HEK293 (cell line): Measurements from ENCODE around the gene GNG3.

Experiments used
- CTCF ChIA-PET: fragments of 350-600 bp; formaldehyde crosslinking; extraction: SDS; loops from one replicate; lab custom pipeline; 2021; ENCODE audit warnings: antibody characterized with exemption; lab: Yijun Ruan, JAX
- POLR2A ChIA-PET: fragments of 300-600 bp; formaldehyde crosslinking; extraction: SDS; loops from one replicate; lab custom pipeline; 2020; ENCODE audit warnings: antibody characterized with exemption, inconsistent platforms; lab: Yijun Ruan, JAX
- H3K27ac ChIP-seq: fragments of 200-500 bp; sonication (Bioruptor generic); 2 replicates; pipeline ENCODE4 v1.5.1; 2014; ENCODE audit warnings: low read depth, low read length, control low read depth, inconsistent platforms; ENCODE audit errors: extremely low read depth
- H3K36me3 ChIP-seq, 2 experiments: fragments of 200-500 bp in 1 of 2; sonication (Bioruptor generic) in 1 of 2; 1 replicate in 1 of 2; 2 replicates in 1 of 2; pipeline ENCODE4 v1.5.1; 2014 to 2017; ENCODE audit warnings: inconsistent platforms in 2 of 2, low read length in 2 of 2; ENCODE audit not compliant: control insufficient read depth in 2 of 2, insufficient read depth in 1 of 2
- H3K4me1 ChIP-seq: fragments of 200-500 bp; sonication (Bioruptor generic); 2 replicates; pipeline ENCODE4 v1.5.1; 2014; ENCODE audit warnings: mild to moderate bottlenecking, low read length, inconsistent platforms; ENCODE audit not compliant: control insufficient read depth, insufficient read depth
- H3K4me3 ChIP-seq: 2 replicates; pipeline ENCODE4 v1.5.1; 2011; ENCODE audit warnings: low read depth, mild to moderate bottlenecking, control low read depth, low read length, moderate library complexity
- H3K9me3 ChIP-seq: fragments of 200-500 bp; sonication (Bioruptor generic); 2 replicates; pipeline ENCODE4 v1.5.1; 2014; ENCODE audit warnings: low read depth, low read length, inconsistent platforms; ENCODE audit not compliant: control insufficient read depth, insufficient read depth
- BCL11A ChIP-seq: fragments of 450-650 bp; formaldehyde crosslinking; IDR thresholded peaks from 2 replicates; pipeline ENCODE4 v1.5.1; 2016; ENCODE audit warnings: low read depth, missing biosample characterization, missing genetic modification characterization
- GLIS1 ChIP-seq: fragments of 450-650 bp; formaldehyde crosslinking; IDR thresholded peaks from 2 replicates; pipeline ENCODE4 v1.5.1; 2016; ENCODE audit warnings: missing biosample characterization, missing genetic modification characterization
- HIC1 ChIP-seq: fragments of 450-650 bp; formaldehyde crosslinking; IDR thresholded peaks from 2 replicates; pipeline ENCODE4 v1.5.1; 2016; ENCODE audit warnings: missing biosample characterization, missing genetic modification characterization
- IKZF3 ChIP-seq: fragments of 450-650 bp; IDR thresholded peaks from 2 replicates; pipeline ENCODE4 v1.5.0; 2018; ENCODE audit warnings: missing biosample characterization, mild to moderate bottlenecking, missing genetic modification characterization, moderate library complexity
- KLF8 ChIP-seq: fragments of 450-650 bp; formaldehyde crosslinking; IDR thresholded peaks from 2 replicates; pipeline ENCODE4 v1.5.1; 2016; ENCODE audit warnings: missing biosample characterization, missing genetic modification characterization
- MYNN ChIP-seq: fragments of 450-650 bp; formaldehyde crosslinking; IDR thresholded peaks from 2 replicates; pipeline ENCODE4 v1.5.1; 2016; ENCODE audit warnings: missing biosample characterization, missing genetic modification characterization, borderline replicate concordance
- ZBTB20 ChIP-seq: fragments of 450-650 bp; formaldehyde crosslinking; IDR thresholded peaks from 2 replicates; pipeline ENCODE4 v1.5.1; 2016; ENCODE audit warnings: missing biosample characterization, missing genetic modification characterization
- ZNF10 ChIP-seq: fragments of 450-650 bp; formaldehyde crosslinking; IDR thresholded peaks from 2 replicates; pipeline ENCODE4 v1.5.1; 2017; ENCODE audit warnings: missing biosample characterization, missing genetic modification characterization
- ZNF146 ChIP-seq: fragments of 450-650 bp; formaldehyde crosslinking; IDR thresholded peaks from 2 replicates; pipeline ENCODE4 v1.5.1; 2016; ENCODE audit warnings: missing biosample characterization, missing genetic modification characterization
- ZNF23 ChIP-seq: fragments of 450-650 bp; formaldehyde crosslinking; IDR thresholded peaks from 2 replicates; pipeline ENCODE4 v1.5.1; 2016; ENCODE audit warnings: missing biosample characterization, missing genetic modification characterization, borderline replicate concordance
- ZNF266 ChIP-seq: fragments of 450-650 bp; formaldehyde crosslinking; IDR thresholded peaks from 2 replicates; pipeline ENCODE4 v1.5.1; 2016; ENCODE audit warnings: missing biosample characterization, missing genetic modification characterization, low read depth
- ZNF473 ChIP-seq: fragments of 450-650 bp; formaldehyde crosslinking; IDR thresholded peaks from 2 replicates; pipeline ENCODE4 v1.5.1; 2017; ENCODE audit warnings: missing biosample characterization, missing genetic modification characterization
- ZNF521 ChIP-seq: fragments of 450-650 bp; formaldehyde crosslinking; IDR thresholded peaks from 2 replicates; pipeline ENCODE4 v1.5.1; 2017; ENCODE audit warnings: missing biosample characterization, mild to moderate bottlenecking, missing genetic modification characterization
- ZNF549 ChIP-seq: fragments of 450-650 bp; IDR thresholded peaks from 2 replicates; pipeline ENCODE4 v1.5.1; 2018; ENCODE audit warnings: missing biosample characterization, missing genetic modification characterization, mild to moderate bottlenecking, inconsistent platforms, moderate library complexity
- ZNF580 ChIP-seq: fragments of 450-650 bp; formaldehyde crosslinking; IDR thresholded peaks from 2 replicates; pipeline ENCODE4 v1.5.1; 2016; ENCODE audit warnings: missing biosample characterization, missing genetic modification characterization
- ZNF585B ChIP-seq: fragments of 450-650 bp; formaldehyde crosslinking; IDR thresholded peaks from 2 replicates; pipeline ENCODE4 v1.5.1; 2016; ENCODE audit warnings: missing biosample characterization, missing genetic modification characterization
- ZNF623 ChIP-seq: fragments of 450-650 bp; formaldehyde crosslinking; IDR thresholded peaks from 2 replicates; pipeline ENCODE4 v1.5.1; 2016; ENCODE audit warnings: missing biosample characterization, missing genetic modification characterization
- ZNF677 ChIP-seq: fragments of 450-650 bp; IDR thresholded peaks from 2 replicates; pipeline ENCODE4 v1.5.0; 2018; ENCODE audit warnings: missing biosample characterization, mild to moderate bottlenecking, missing genetic modification characterization, moderate library complexity
- ZSCAN5A ChIP-seq: fragments of 450-650 bp; formaldehyde crosslinking; IDR thresholded peaks from 2 replicates; pipeline ENCODE4 v1.5.1; 2016; ENCODE audit warnings: missing biosample characterization, missing genetic modification characterization

The GNG3 gene

GRCh38 chr11:62753736-62754603, 46.5 kb downstream of the GNG3 start, which contains the start of gene ZBTB3 (continued):
- TF ChIP-seq ZNF23 (tag by site-specific recombination) (no peak), ZNF473 (tag by site-specific recombination) (no peak), ZBTB20 (peak; percentile 74; the same call in 1 of the 2 replicates), ZNF580 (tag by site-specific recombination) (peak; percentile 83), HIC1 (tag by site-specific recombination) (peak; percentile 72), KLF8 (peak; percentile 82), GLIS1 (tag by site-specific recombination) (peak; percentile 82)

GRCh38 chr11:62755086-62755615, 47.7 kb downstream of the GNG3 start:
- no peak for TF ChIP-seq BCL11A
- no peak for TF ChIP-seq ZNF549
- no peak for TF ChIP-seq ZNF585B
- no peak for TF ChIP-seq ZNF266 (tag by site-specific recombination)
- TF ChIP-seq IKZF3 (tag by site-specific recombination), result no peak
- TF ChIP-seq ZNF677 (tag by site-specific recombination), result no peak
- no peak for TF ChIP-seq ZNF146 (tag by site-specific recombination)
- no peak for TF ChIP-seq ZSCAN5A (tag by site-specific recombination)
- TF ChIP-seq ZNF623 (tag by site-specific recombination), result no peak
- Histone ChIP-seq H3K9me3 (no peaks in the 10 kb centered on the region), H3K4me1 (no peaks in the 10 kb centered on the region), H3K27ac (no peak overlapping the region), H3K36me3 (peaks cover 0 to 12% of the 10 kb centered on the region in 2 experiments; a peak in 2 of 3 replicates), H3K4me3 (no peak overlapping the region)
- CTCF ChIA-PET, result interaction anchor here (0.7 to 2.7 kb wide), 4 partner anchors 9 to 31 kb away, joined by 3 to 11 read pairs (median 4); partner anchors contain the start of gene TMEM179B
- POLR2A ChIA-PET, result interaction anchor here (1.6 to 3.4 kb wide), 3 partner anchors 12 to 79 kb away, joined by 5 to 137 read pairs (median 22); partner anchors contain the start of genes HNRNPUL2 and TTC9C

GRCh38 chr11:62757846-62758788, 50.6 kb downstream of the GNG3 start:
- ChIA-PET POLR2A (interaction anchor here (1.1 to 1.5 kb wide), 3 partner anchors 11 to 97 kb away, joined by 3 to 4 read pairs (median 4); partner anchors contain the start of gene TMEM179B), CTCF (interaction anchor here (0.8 to 1.9 kb wide), 2 partner anchors 9 to 12 kb away, joined by 5 to 6 read pairs; no protein-coding TSS in a partner anchor)
- no peaks in the 10 kb centered on the region for H3K9me3 ChIP-seq
- TF ChIP-seq ZNF10 (tag by site-specific recombination) (no peak), ZNF521 (tag by site-specific recombination) (no peak), MYNN (no peak)
- peaks cover 4% of the 10 kb centered on the region; the same call in 1 of the 2 replicates for H3K4me1 ChIP-seq
- H3K27ac ChIP-seq, result no peak overlapping the region
- no peak overlapping the region for H3K4me3 ChIP-seq
- peaks cover 0 to 7% of the 10 kb centered on the region in 2 experiments; a peak in 2 of 3 replicates for H3K36me3 ChIP-seq
